Common myeloid progenitor, CD34-positive (primary cell): Measurements from ENCODE around the gene DTNBP1.
"Not testable (repeated sequence)": the region's sequence is repeated elsewhere in the genome, so short reads cannot be mapped to it uniquely, and the experiment has no call there.

Source experiments
- CTCF ChIA-PET: fragments of 350-600 bp; sonication (Branson Sonifier 250); formaldehyde crosslinking; loops from one replicate; lab custom pipeline; 2021; ENCODE audit warnings: antibody characterized with exemption; lab: Charles Lee
- POLR2A ChIA-PET: fragments of 350-600 bp; sonication (Branson Sonifier 250); formaldehyde crosslinking; loops from one replicate; lab custom pipeline; 2021; ENCODE audit warnings: antibody characterized with exemption; lab: Charles Lee
- DNase-seq, 3 donors: peaks; one replicate each; pipeline versions ENCODE4 v3.0.0 to v3.0.0-alpha.2; 2013
- H3K27ac ChIP-seq, 2 experiments: 1 replicate in 1 of 2; 2 replicates in 1 of 2; pipeline ENCODE4 v1.7.0; 2013; ENCODE audit warnings: inconsistent platforms in 2 of 2, low read length in 2 of 2, mild to moderate bottlenecking in 2 of 2, low read depth in 1 of 2, moderate library complexity in 1 of 2; ENCODE audit not compliant: severe bottlenecking in 2 of 2, insufficient read depth in 1 of 2, poor library complexity in 1 of 2
- H3K27me3 ChIP-seq, 5 experiments: replicated peaks in 2 of 5; 1 replicate in 3 of 5; 2 replicates in 2 of 5; pipeline versions ENCODE4 v1.6.1 to v1.7.0; 2013; ENCODE audit warnings: low read length in 4 of 5, mild to moderate bottlenecking in 2 of 5, moderate library complexity in 2 of 5, inconsistent platforms in 1 of 5; ENCODE audit not compliant: insufficient read depth in 5 of 5, control insufficient read depth in 4 of 5
- H3K36me3 ChIP-seq, 4 experiments: 1 replicate in 2 of 4; 2 replicates in 2 of 4; pipeline versions ENCODE4 v1.6.1 to v1.7.0; 2013; ENCODE audit warnings: low read length in 3 of 4, control low read depth in 1 of 4, mild to moderate bottlenecking in 1 of 4; ENCODE audit not compliant: control insufficient read depth in 4 of 4, insufficient read depth in 4 of 4
- H3K4me1 ChIP-seq, 4 experiments: 1 replicate in 3 of 4; 2 replicates in 1 of 4; pipeline versions ENCODE4 v1.6.1 to v1.7.1; 2013; ENCODE audit warnings: low read length in 3 of 4, mild to moderate bottlenecking in 3 of 4, control low read depth in 1 of 4, inconsistent platforms in 1 of 4, moderate library complexity in 1 of 4; ENCODE audit not compliant: control insufficient read depth in 4 of 4, insufficient read depth in 4 of 4; ENCODE audit errors: control extremely low read depth in 1 of 4
- H3K4me3 ChIP-seq, 7 experiments: 1 replicate in 4 of 7; 2 replicates in 3 of 7; pipeline versions ENCODE4 v1.5.1 to v1.7.0; 2013; ENCODE audit warnings: mild to moderate bottlenecking in 7 of 7, low read length in 6 of 7, moderate library complexity in 6 of 7, inconsistent platforms in 2 of 7, low read depth in 2 of 7, control low read depth in 1 of 7; ENCODE audit not compliant: insufficient read depth in 4 of 7, control insufficient read depth in 1 of 7; ENCODE audit errors: extremely low read depth in 1 of 7
- H3K9me3 ChIP-seq, 5 experiments: 1 replicate in 4 of 5; 2 replicates in 1 of 5; pipeline versions ENCODE4 v1.6.1 to v1.7.1; 2013; ENCODE audit warnings: low read length in 4 of 5, mild to moderate bottlenecking in 2 of 5, inconsistent platforms in 1 of 5, low read depth in 1 of 5, moderate library complexity in 1 of 5; ENCODE audit not compliant: control insufficient read depth in 4 of 5, insufficient read depth in 2 of 5; ENCODE audit errors: control extremely low read depth in 1 of 5
- WGBS: methylation state at CpG from one replicate; pipeline ENCODE4 v1.1.5; 2013; ENCODE audit not compliant: insufficient coverage; 5-methylcytosine and 5-hydroxymethylcytosine counted together

Gene DTNBP1

GRCh38 chr6:15659181-15659580 lies 3.6 kb downstream of the DTNBP1 start:
- ChIA-PET POLR2A (interaction anchor here (0.6 to 0.7 kb wide), 2 partner anchors 657 to 1522 kb away, joined by 3 to 6 read pairs; no protein-coding TSS in a partner anchor), CTCF (interaction anchor here (1.2 to 2.1 kb wide), 2 partner anchors 14 to 36 kb away, joined by 3 to 7 read pairs; no protein-coding TSS in a partner anchor)

GRCh38 chr6:15658181-15658744 lies 4.6 kb downstream of the DTNBP1 start:
- POLR2A ChIA-PET, result interaction anchor here (0.7 kb wide), 1 partner anchor 657 kb away, joined by 3 read pairs; no protein-coding TSS in a partner anchor
- Histone ChIP-seq H3K27me3 (no peaks in the 10 kb centered on the region), H3K9me3 (no peaks in the 10 kb centered on the region), H3K36me3 (peaks cover 4 to 21% (median 8%) of the 10 kb centered on the region in 4 experiments), H3K4me3 (peak overlapping the region in 1 of 7 experiments; percentile 13), H3K4me1 (peaks cover 10 to 32% (median 19%) of the 10 kb centered on the region in 4 experiments), H3K27ac (no peak overlapping the region)
- CTCF ChIA-PET, result interaction anchor here (1.1 to 2.1 kb wide), 2 partner anchors 13 to 15 kb away, joined by 3 to 7 read pairs; no protein-coding TSS in a partner anchor
- DNase-seq, result peak in 1 of 3 donors; percentile 36
- 47% methylated on average over 3 of the region's 6 CpGs for WGBS

More at GRCh38 chr6:15659181-15659580, 3.6 kb downstream of the DTNBP1 start:
- Histone ChIP-seq H3K36me3 (peaks cover 4 to 21% (median 7%) of the 10 kb centered on the region in 4 experiments), H3K4me3 (no peak overlapping the region), H3K27ac (peak overlapping the region in 1 of 2 experiments; percentile 12), H3K9me3 (no peaks in the 10 kb centered on the region), H3K4me1 (peaks cover 10 to 36% (median 22%) of the 10 kb centered on the region in 4 experiments), H3K27me3 (no peaks in the 10 kb centered on the region)
- no peak for DNase-seq
- WGBS, result 80% methylated on average over 4 of the region's 7 CpGs

- ChIA-PET CTCF (no interaction called here), POLR2A (no interaction called here)
Observed at GRCh38 chr6:15657290-15657689, 5.5 kb downstream of the DTNBP1 start.

GRCh38 chr6:15656145-15656544 lies 6.7 kb downstream of the DTNBP1 start:
- Histone ChIP-seq H3K9me3 (no peaks in the 10 kb centered on the region), H3K4me1 (peaks cover 5 to 18% (median 12%) of the 10 kb centered on the region in 4 experiments), H3K4me3 (no peak overlapping the region), H3K27ac (no peak overlapping the region), H3K36me3 (peaks cover 6 to 21% (median 8%) of the 10 kb centered on the region in 4 experiments), H3K27me3 (no peaks in the 10 kb centered on the region)
- ChIA-PET CTCF (no interaction called here), POLR2A (interaction anchor here (0.6 kb wide), 1 partner anchor 560 kb away, joined by 3 read pairs; no protein-coding TSS in a partner anchor)
- WGBS, result no CpG with 5 or more reads among the region's 3 CpGs
- no peak for DNase-seq

More at GRCh38 chr6:15657290-15657689, 5.5 kb downstream of the DTNBP1 start:
- H3K27me3 ChIP-seq, result no peaks in the 10 kb centered on the region
- no peak overlapping the region for H3K4me3 ChIP-seq
- peaks cover 10 to 27% (median 16%) of the 10 kb centered on the region in 4 experiments for H3K4me1 ChIP-seq
- DNase-seq, result no peak
- H3K9me3 ChIP-seq, result no peaks in the 10 kb centered on the region
- H3K36me3 ChIP-seq, result peaks cover 4 to 21% (median 8%) of the 10 kb centered on the region in 4 experiments
- no peak overlapping the region for H3K27ac ChIP-seq
- WGBS, result 83% methylated on average over 1 of the region's 2 CpGs

GRCh38 chr6:15654250-15654649 lies 8.6 kb downstream of the DTNBP1 start:
- no peak overlapping the region for H3K27ac ChIP-seq
- H3K4me1 ChIP-seq, result peaks cover 5 to 15% (median 10%) of the 10 kb centered on the region in 4 experiments
- peaks cover 3 to 18% (median 15%) of the 10 kb centered on the region in 4 experiments for H3K36me3 ChIP-seq
- WGBS, result 100% methylated on average over 1 of the region's 4 CpGs
- ChIA-PET POLR2A (no interaction called here), CTCF (no interaction called here)
- no peaks in the 10 kb centered on the region for H3K27me3 ChIP-seq
- H3K4me3 ChIP-seq, result no peak overlapping the region
- H3K9me3 ChIP-seq, result no peaks in the 10 kb centered on the region
- no peak for DNase-seq

- Histone ChIP-seq H3K4me1 (peaks cover 2 to 8% (median 5%) of the 10 kb centered on the region in 4 experiments), H3K27ac (no peak overlapping the region), H3K9me3 (peaks cover 0 to under 1% (median 0%) of the 10 kb centered on the region in 5 experiments), H3K4me3 (no peak overlapping the region), H3K36me3 (peaks cover 9 to 22% (median 16%) of the 10 kb centered on the region in 4 experiments), H3K27me3 (no peaks in the 10 kb centered on the region)
- DNase-seq, result no peak
- CTCF ChIA-PET, result interaction anchor here (0.9 to 1.5 kb wide), 3 partner anchors 10 to 23 kb away, joined by 3 to 4 read pairs (median 3); no protein-coding TSS in a partner anchor
- POLR2A ChIA-PET, result no interaction called here
Observed at GRCh38 chr6:15653581-15653980, 9.2 kb downstream of the DTNBP1 start.

GRCh38 chr6:15650004-15650559 lies 12.7 kb downstream of the DTNBP1 start:
- H3K4me3 ChIP-seq, DNase-seq, H3K27me3 ChIP-seq, CTCF ChIA-PET, H3K27ac ChIP-seq, H3K4me1 ChIP-seq, POLR2A ChIA-PET: not testable (repeated sequence)
- WGBS, result 99% methylated on average over 7 of the region's 7 CpGs
- H3K9me3 ChIP-seq, result peaks cover 0 to 30% (median 8%) of the 10 kb centered on the region in 5 experiments
- H3K36me3 ChIP-seq, result peaks cover 16 to 54% (median 19%) of the 10 kb centered on the region in 4 experiments
